Measurements from ENCODE around the gene C1QL3.

GRCh38 chr10:16566202-16566805 is 44.6 kb upstream of the C1QL3 start:
- no peak for TF ChIP-seq CTCF (conservative IDR thresholded peaks at IDR 0.05; ENCODE audit: low read depth in 2 of 2)
- no peak for TF ChIP-seq REST (IDR thresholded peaks at IDR 0.05; ENCODE audit: unreplicated experiment)
- TF ChIP-seq EZH2phosphoT487 (IDR thresholded peaks at IDR 0.05; ENCODE audit: unreplicated experiment) = no peak
- TF ChIP-seq POLR2AphosphoS5 (IDR thresholded peaks at IDR 0.05; ENCODE audit: low read depth) = no peak
- no peak for TF ChIP-seq EZH2 (IDR thresholded peaks at IDR 0.05; ENCODE audit: low read depth, unreplicated experiment)
- no peak for TF ChIP-seq ZNF462 (CRISPR knock-in tag; IDR thresholded peaks at IDR 0.05)
- no peak for TF ChIP-seq ETS1 (IDR thresholded peaks at IDR 0.05)
- no peak for TF ChIP-seq JUNB (IDR thresholded peaks at IDR 0.05; ENCODE audit: unreplicated experiment)
- TF ChIP-seq CREB1 (CRISPR knock-in tag; IDR thresholded peaks at IDR 0.05; ENCODE audit: low read depth) = no peak
